Natural killer cell (primary cell): ENCODE measurements around the gene SDS. TPM values are rescaled to one million over a fixed set of nuclear protein-coding genes. Genes with fewer than 3 reads are reported as not detected.

Source experiments
- ATAC-seq, 3 donors: fragments of 150-1000 bp in 2 of 3; fragments of 200-7000 bp in 1 of 3; cut with Tn5 transposase; 1 replicate in 1 of 3; 2 replicates in 2 of 3; pipeline ENCODE4 v1.10.0; 2021; ENCODE audit warnings: mild to moderate bottlenecking in 2 of 3, moderate library complexity in 2 of 3
- DNase-seq, 2 donors: peaks; one replicate each; pipeline versions ENCODE4 v3.0.0 to v3.0.0-alpha.2; 2013 to 2021; ENCODE audit warnings: mixed read lengths in 1 of 2
- H3K27ac ChIP-seq: one replicate; pipeline ENCODE4 v1.5.1; 2013; ENCODE audit warnings: mild to moderate bottlenecking, low read length
- H3K27me3 ChIP-seq: one replicate; pipeline ENCODE4 v1.6.1; 2013; ENCODE audit warnings: low read length; ENCODE audit not compliant: control insufficient read depth, insufficient read depth
- H3K36me3 ChIP-seq: one replicate; pipeline ENCODE4 v1.6.1; 2013; ENCODE audit warnings: low read length; ENCODE audit not compliant: control insufficient read depth, insufficient read depth
- H3K4me1 ChIP-seq: one replicate; pipeline ENCODE4 v1.6.1; 2013; ENCODE audit warnings: low read length; ENCODE audit not compliant: control insufficient read depth, insufficient read depth
- H3K4me3 ChIP-seq: one replicate; pipeline ENCODE4 v1.5.1; 2013; ENCODE audit warnings: low read length
- H3K9me3 ChIP-seq: one replicate; pipeline ENCODE4 v1.6.1; 2013; ENCODE audit warnings: low read length; ENCODE audit not compliant: control insufficient read depth, insufficient read depth
- H3K27ac Mint-ChIP-seq, 2 donors: one replicate each; pipeline ENCODE4 v1.8.0; 2022; ENCODE audit warnings: mild to moderate bottlenecking in 2 of 2, mixed read lengths in 2 of 2, moderate library complexity in 1 of 2
- H3K27me3 Mint-ChIP-seq, 2 donors: one replicate each; pipeline ENCODE4 v1.8.0; 2022; ENCODE audit warnings: low read depth in 2 of 2, mixed read lengths in 2 of 2
- H3K36me3 Mint-ChIP-seq: one replicate; pipeline ENCODE4 v1.8.0; 2022; ENCODE audit warnings: mixed read lengths
- H3K4me1 Mint-ChIP-seq, 2 donors: one replicate each; pipeline ENCODE4 v1.8.0; 2022; ENCODE audit warnings: mixed read lengths in 2 of 2
- H3K4me3 Mint-ChIP-seq: one replicate; pipeline ENCODE4 v1.8.0; 2022; ENCODE audit warnings: mild to moderate bottlenecking, moderate library complexity, mixed read lengths
- H3K9me3 Mint-ChIP-seq, 2 donors: one replicate each; pipeline ENCODE4 v1.8.0; 2022; ENCODE audit warnings: mixed read lengths in 2 of 2
- WGBS: methylation state at CpG from one replicate; pipeline ENCODE4 v1.1.7; 2013; ENCODE audit warnings: missing lambda C conversion rate; ENCODE audit not compliant: insufficient coverage; 5-methylcytosine and 5-hydroxymethylcytosine counted together
- intact Hi-C: fragments of 100-400 bp; cut with micrococcal nuclease; formaldehyde crosslinking; loops from one replicate; pipeline ENCODE4 v1.14.2; 2022
- total RNA-seq, 4 donors: library from RNA; stranded (reverse); fragments of 120-200 nt in 1 of 4; gene quantifications; one replicate each; pipeline versions ENCODE4 v1.2.3 to v1.2.4, GENCODE V29; 2013 to 2022
- TF ChIP-seq, protein P1 (sequence below): fragments of 200-600 bp; IDR thresholded peaks from one replicate; pipeline ENCODE4 v1.8.0; 2022; ENCODE audit warnings: antibody characterized with exemption

SDS gene
- total RNA-seq, 3 donors from 2014 or later (not counting 1 experiment from before 2014, with no cell fraction given) = not detected

- no peaks in the 10 kb centered on the region for H3K4me1 Mint-ChIP-seq
- no peak overlapping the region for H3K4me3 Mint-ChIP-seq
- H3K27me3 Mint-ChIP-seq = peaks cover 5 to 11% of the 10 kb centered on the region in 2 donors
- H3K27ac Mint-ChIP-seq = no peak overlapping the region
- WGBS = 92% methylated on average over 6 of the region's 6 CpGs
- no peaks in the 10 kb centered on the region for H3K4me1 ChIP-seq
- H3K9me3 Mint-ChIP-seq = no peaks in the 10 kb centered on the region
- no peaks in the 10 kb centered on the region for H3K27me3 ChIP-seq
- ATAC-seq (no peak), DNase-seq (no peak)
- H3K4me3 ChIP-seq = no peak overlapping the region
- TF ChIP-seq, protein P1, sequence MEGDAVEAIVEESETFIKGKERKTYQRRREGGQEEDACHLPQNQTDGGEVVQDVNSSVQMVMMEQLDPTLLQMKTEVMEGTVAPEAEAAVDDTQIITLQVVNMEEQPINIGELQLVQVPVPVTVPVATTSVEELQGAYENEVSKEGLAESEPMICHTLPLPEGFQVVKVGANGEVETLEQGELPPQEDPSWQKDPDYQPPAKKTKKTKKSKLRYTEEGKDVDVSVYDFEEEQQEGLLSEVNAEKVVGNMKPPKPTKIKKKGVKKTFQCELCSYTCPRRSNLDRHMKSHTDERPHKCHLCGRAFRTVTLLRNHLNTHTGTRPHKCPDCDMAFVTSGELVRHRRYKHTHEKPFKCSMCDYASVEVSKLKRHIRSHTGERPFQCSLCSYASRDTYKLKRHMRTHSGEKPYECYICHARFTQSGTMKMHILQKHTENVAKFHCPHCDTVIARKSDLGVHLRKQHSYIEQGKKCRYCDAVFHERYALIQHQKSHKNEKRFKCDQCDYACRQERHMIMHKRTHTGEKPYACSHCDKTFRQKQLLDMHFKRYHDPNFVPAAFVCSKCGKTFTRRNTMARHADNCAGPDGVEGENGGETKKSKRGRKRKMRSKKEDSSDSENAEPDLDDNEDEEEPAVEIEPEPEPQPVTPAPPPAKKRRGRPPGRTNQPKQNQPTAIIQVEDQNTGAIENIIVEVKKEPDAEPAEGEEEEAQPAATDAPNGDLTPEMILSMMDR = no peak
- H3K36me3 Mint-ChIP-seq = no peaks in the 10 kb centered on the region
- H3K36me3 ChIP-seq = no peaks in the 10 kb centered on the region
- H3K27ac ChIP-seq = no peak overlapping the region
- no peaks in the 10 kb centered on the region for H3K9me3 ChIP-seq
- intact Hi-C loops = no loop called here
Measured at GRCh38 chr12:113443030-113443539, 39.4 kb upstream of the SDS start.

GRCh38 chr12:113440947-113441782 is 37.5 kb upstream of the SDS start:
- H3K27me3 ChIP-seq = no peaks in the 10 kb centered on the region
- intact Hi-C loops = no loop called here
- H3K4me3 Mint-ChIP-seq = no peak overlapping the region
- no peak for DNase-seq
- H3K4me1 ChIP-seq = no peaks in the 10 kb centered on the region
- no peaks in the 10 kb centered on the region for H3K9me3 Mint-ChIP-seq
- no peaks in the 10 kb centered on the region for H3K36me3 Mint-ChIP-seq
- no peak for ATAC-seq
- 82% methylated on average over 14 of the region's 14 CpGs for WGBS
- no peak overlapping the region for H3K4me3 ChIP-seq
- no peak overlapping the region for H3K27ac Mint-ChIP-seq
- no peak overlapping the region for H3K27ac ChIP-seq
- no peaks in the 10 kb centered on the region for H3K9me3 ChIP-seq
- no peaks in the 10 kb centered on the region for H3K4me1 Mint-ChIP-seq
- TF ChIP-seq, protein P1 = no peak
- peaks cover 2 to 4% of the 10 kb centered on the region in 2 donors for H3K27me3 Mint-ChIP-seq
- H3K36me3 ChIP-seq = no peaks in the 10 kb centered on the region

DNA sequence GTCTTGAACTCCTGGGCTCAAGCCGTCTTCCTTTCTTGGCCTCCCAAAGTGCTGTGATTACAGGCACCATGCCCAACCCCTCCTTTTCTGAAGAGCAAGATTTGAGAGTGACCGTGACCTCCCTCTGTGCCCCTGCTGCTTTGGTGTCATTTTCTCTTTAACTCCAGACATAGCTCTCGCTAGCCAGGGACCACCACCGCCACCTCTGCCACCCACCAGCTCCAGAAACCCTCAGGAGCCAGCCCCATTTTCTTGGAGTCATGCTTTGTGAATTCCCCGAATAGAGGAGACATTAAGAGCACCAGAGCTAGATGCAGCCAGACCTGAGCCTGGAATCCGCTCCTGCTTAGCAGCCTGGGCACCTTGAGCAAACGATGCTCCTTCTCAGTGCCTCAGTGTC is 36.6 kb upstream of the SDS start:
- ATAC-seq (no peak), DNase-seq (no peak)
- Histone ChIP-seq H3K27me3 (no peaks in the 10 kb centered on the region), H3K4me3 (no peak overlapping the region), H3K9me3 (no peaks in the 10 kb centered on the region), H3K36me3 (no peaks in the 10 kb centered on the region), H3K27ac (no peak overlapping the region), H3K4me1 (no peaks in the 10 kb centered on the region)
- 80% methylated on average over 7 of the region's 7 CpGs for WGBS
- no peaks in the 10 kb centered on the region for H3K4me1 Mint-ChIP-seq
- H3K27ac Mint-ChIP-seq = no peak overlapping the region
- intact Hi-C loops = no loop called here
- H3K27me3 Mint-ChIP-seq = no peaks in the 10 kb centered on the region
- H3K9me3 Mint-ChIP-seq = no peaks in the 10 kb centered on the region
- no peaks in the 10 kb centered on the region for H3K36me3 Mint-ChIP-seq
- H3K4me3 Mint-ChIP-seq = no peak overlapping the region
- TF ChIP-seq, protein P1 = no peak
